ENCODE results near the gene HSPA12A.
A peak's percentile ranks its signal among the peaks of the same experiment; 100 is the strongest.

HSPA12A gene

DNA sequence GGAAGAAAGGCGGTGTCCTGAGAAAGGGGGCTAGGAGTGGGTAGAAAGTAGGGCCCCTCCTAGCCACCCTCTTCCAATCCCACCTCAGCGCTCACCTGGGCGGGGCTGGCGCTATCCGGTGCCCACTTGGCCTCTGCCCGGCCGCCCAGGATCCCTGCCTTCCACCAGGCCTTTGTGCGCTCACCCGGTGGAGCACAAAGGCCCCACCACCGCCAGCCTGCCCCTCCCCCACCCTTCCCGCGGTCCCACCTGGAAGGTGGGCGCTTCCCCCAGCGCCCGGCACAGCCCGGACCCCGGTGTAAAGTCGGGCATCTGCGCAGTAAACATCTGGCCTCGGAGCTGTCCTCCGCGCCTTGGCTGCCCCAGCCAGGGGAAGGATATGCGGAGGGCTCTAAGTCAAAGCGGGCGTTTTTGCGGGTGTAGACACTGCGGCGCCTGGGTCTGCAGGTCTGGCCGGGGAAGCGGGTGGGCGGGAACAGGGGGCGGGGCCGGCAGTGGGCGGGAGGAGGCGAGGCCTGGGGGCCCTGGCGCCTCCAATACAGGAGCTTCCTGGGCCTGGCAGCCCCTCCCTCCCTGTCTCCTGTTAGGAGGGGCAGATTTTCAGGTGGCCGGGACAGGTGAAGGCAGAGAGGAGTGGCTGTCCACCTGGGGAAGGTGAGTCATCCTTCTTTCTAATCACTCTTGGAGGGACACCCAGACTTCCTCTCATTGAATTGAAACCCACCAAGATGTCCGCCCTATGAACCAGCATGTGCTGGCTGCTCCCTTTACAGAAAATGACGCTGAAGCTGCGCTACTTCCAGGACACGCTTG lies 72.3 kb downstream of the HSPA12A start:
- peaks cover 21% of the 10 kb centered on the region for H3K4me1 ChIP-seq (ENCODE audit: control insufficient read depth, low read depth, low read length)
- no peaks in the 10 kb centered on the region for H3K27me3 ChIP-seq (ENCODE audit: control insufficient read depth, insufficient read depth, low read length)
- H3K27ac ChIP-seq (ENCODE audit: low read length) = peak overlapping the region; percentile 61
- peak overlapping the region; percentile 77 for H3K9ac ChIP-seq (ENCODE audit: low read length)
- H3K4me3 ChIP-seq (ENCODE audit: low read length) = peak overlapping the region; percentile 63
- no peaks in the 10 kb centered on the region for H3K9me3 ChIP-seq (ENCODE audit: control insufficient read depth, low read depth, low read length)
- H3K36me3 ChIP-seq (ENCODE audit: control insufficient read depth, low read depth, low read length) = peaks cover 3% of the 10 kb centered on the region

DNA sequence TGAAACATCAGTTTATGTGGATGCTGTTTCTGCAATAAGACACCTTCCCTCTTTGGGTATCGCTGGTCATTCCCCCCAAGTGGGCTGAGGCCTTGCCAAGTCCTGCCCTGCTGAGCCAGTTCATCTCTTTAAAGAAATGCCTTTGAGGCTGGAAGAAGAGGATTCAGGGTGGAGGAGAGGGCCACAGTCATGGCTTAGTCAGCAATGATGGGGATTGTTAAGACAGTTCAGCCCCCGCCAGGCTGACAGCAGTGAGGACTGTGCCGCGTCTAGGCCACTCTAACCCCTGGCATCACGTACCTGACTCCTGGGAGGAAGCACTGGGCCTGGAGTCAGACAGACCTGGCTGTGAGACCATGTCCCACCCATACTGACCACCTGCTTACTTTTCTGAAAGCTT lies 73.3 kb downstream of the HSPA12A start:
- no peaks in the 10 kb centered on the region for H3K27me3 ChIP-seq (ENCODE audit: control insufficient read depth, insufficient read depth, low read length)
- peak overlapping the region; percentile 77 for H3K9ac ChIP-seq (ENCODE audit: low read length)
- peak overlapping the region; percentile 63 for H3K4me3 ChIP-seq (ENCODE audit: low read length)
- H3K9me3 ChIP-seq (ENCODE audit: control insufficient read depth, low read depth, low read length) = no peaks in the 10 kb centered on the region
- peaks cover 3% of the 10 kb centered on the region for H3K36me3 ChIP-seq (ENCODE audit: control insufficient read depth, low read depth, low read length)
- H3K27ac ChIP-seq (ENCODE audit: low read length) = no peak overlapping the region
- peaks cover 21% of the 10 kb centered on the region for H3K4me1 ChIP-seq (ENCODE audit: control insufficient read depth, low read depth, low read length)

DNA sequence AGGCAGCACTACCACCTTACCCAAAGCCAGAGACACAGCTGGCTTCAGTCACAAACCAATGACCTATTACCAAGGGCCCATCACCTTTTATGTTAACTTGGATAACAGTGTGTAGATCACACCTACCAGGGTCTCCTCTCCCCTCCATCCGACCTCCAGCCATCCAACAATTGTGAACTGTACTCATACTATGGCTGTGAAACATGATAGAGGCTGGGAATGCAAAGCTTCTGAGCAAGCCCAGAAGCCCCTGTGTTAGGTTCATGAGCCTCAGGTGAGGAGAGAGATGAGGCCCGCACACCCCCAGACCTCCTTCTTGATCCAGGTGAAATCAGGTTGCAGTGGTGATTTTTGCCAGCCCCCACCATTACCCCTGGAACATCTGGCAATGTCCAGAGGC lies 73.9 kb downstream of the HSPA12A start:
- no peaks in the 10 kb centered on the region for H3K9me3 ChIP-seq (ENCODE audit: control insufficient read depth, low read depth, low read length)
- no peak overlapping the region for H3K4me3 ChIP-seq (ENCODE audit: low read length)
- peaks cover 21% of the 10 kb centered on the region for H3K4me1 ChIP-seq (ENCODE audit: control insufficient read depth, low read depth, low read length)
- H3K27me3 ChIP-seq (ENCODE audit: control insufficient read depth, insufficient read depth, low read length) = no peaks in the 10 kb centered on the region
- H3K27ac ChIP-seq (ENCODE audit: low read length) = no peak overlapping the region
- peaks cover 8% of the 10 kb centered on the region for H3K36me3 ChIP-seq (ENCODE audit: control insufficient read depth, low read depth, low read length)
- no peak overlapping the region for H3K9ac ChIP-seq (ENCODE audit: low read length)

DNA sequence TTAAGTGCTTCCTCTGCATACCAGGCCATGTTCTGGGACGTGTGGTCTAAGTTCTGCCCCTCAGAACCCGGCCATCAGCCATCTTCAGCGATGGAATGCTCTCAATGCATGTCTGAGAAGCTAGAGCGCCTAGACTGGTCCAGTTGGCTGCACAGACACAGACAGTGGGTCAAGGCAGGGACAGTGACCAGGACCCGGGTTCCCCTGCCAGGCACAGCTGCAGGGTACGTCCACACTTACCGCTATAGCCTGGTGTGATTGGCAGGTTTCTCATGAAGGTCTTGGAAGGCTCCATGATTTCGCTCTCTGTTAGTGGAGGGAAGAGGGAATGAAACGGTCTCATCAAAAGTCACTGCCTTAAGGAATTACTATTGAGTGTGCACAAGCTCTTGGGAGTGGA lies 74.3 kb downstream of the HSPA12A start:
- H3K9me3 ChIP-seq (ENCODE audit: control insufficient read depth, low read depth, low read length) = no peaks in the 10 kb centered on the region
- peaks cover 8% of the 10 kb centered on the region for H3K36me3 ChIP-seq (ENCODE audit: control insufficient read depth, low read depth, low read length)
- peaks cover 21% of the 10 kb centered on the region for H3K4me1 ChIP-seq (ENCODE audit: control insufficient read depth, low read depth, low read length)
- no peak overlapping the region for H3K4me3 ChIP-seq (ENCODE audit: low read length)
- no peaks in the 10 kb centered on the region for H3K27me3 ChIP-seq (ENCODE audit: control insufficient read depth, insufficient read depth, low read length)
- no peak overlapping the region for H3K27ac ChIP-seq (ENCODE audit: low read length)
- no peak overlapping the region for H3K9ac ChIP-seq (ENCODE audit: low read length)

GRCh38 chr10:116667484-116667883 lies 74.9 kb downstream of the HSPA12A start:
- no peak overlapping the region for H3K9ac ChIP-seq (ENCODE audit: low read length)
- peaks cover 8% of the 10 kb centered on the region for H3K36me3 ChIP-seq (ENCODE audit: control insufficient read depth, low read depth, low read length)
- H3K27ac ChIP-seq (ENCODE audit: low read length) = no peak overlapping the region
- H3K4me3 ChIP-seq (ENCODE audit: low read length) = no peak overlapping the region
- no peaks in the 10 kb centered on the region for H3K27me3 ChIP-seq (ENCODE audit: control insufficient read depth, insufficient read depth, low read length)
- no peaks in the 10 kb centered on the region for H3K9me3 ChIP-seq (ENCODE audit: control insufficient read depth, low read depth, low read length)
- peaks cover 21% of the 10 kb centered on the region for H3K4me1 ChIP-seq (ENCODE audit: control insufficient read depth, low read depth, low read length)

GRCh38 chr10:116665541-116666125 lies 76.7 kb downstream of the HSPA12A start:
- H3K9ac ChIP-seq (ENCODE audit: low read length) = no peak overlapping the region
- peaks cover 11% of the 10 kb centered on the region for H3K4me1 ChIP-seq (ENCODE audit: control insufficient read depth, low read depth, low read length)
- H3K36me3 ChIP-seq (ENCODE audit: control insufficient read depth, low read depth, low read length) = peaks cover 8% of the 10 kb centered on the region
- H3K27ac ChIP-seq (ENCODE audit: low read length) = no peak overlapping the region
- no peak overlapping the region for H3K4me3 ChIP-seq (ENCODE audit: low read length)
- H3K27me3 ChIP-seq (ENCODE audit: control insufficient read depth, insufficient read depth, low read length) = no peaks in the 10 kb centered on the region
- H3K9me3 ChIP-seq (ENCODE audit: control insufficient read depth, low read depth, low read length) = no peaks in the 10 kb centered on the region

DNA sequence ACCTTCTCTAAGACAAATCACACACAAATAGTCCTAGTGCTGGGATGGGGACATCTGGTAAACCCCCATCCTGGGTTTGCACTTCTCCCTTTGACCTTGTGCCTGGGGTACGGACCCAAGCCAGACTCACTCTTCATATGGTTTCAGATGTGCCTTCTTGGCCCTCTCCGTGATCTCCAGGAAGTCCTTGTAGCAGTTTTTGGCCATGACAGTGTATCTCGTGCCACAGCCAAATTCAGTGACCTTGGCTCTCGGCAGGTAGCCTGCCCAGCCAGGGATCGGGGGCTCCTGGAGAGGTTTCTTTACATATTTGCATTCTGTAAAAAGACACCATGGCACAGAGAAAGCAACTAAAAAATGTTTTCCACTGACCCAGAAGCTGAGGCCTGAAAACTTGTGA lies 77.7 kb downstream of the HSPA12A start:
- no peak overlapping the region for H3K27ac ChIP-seq (ENCODE audit: low read length)
- no peaks in the 10 kb centered on the region for H3K9me3 ChIP-seq (ENCODE audit: control insufficient read depth, low read depth, low read length)
- no peaks in the 10 kb centered on the region for H3K27me3 ChIP-seq (ENCODE audit: control insufficient read depth, insufficient read depth, low read length)
- H3K4me1 ChIP-seq (ENCODE audit: control insufficient read depth, low read depth, low read length) = peaks cover 7% of the 10 kb centered on the region
- H3K9ac ChIP-seq (ENCODE audit: low read length) = no peak overlapping the region
- H3K36me3 ChIP-seq (ENCODE audit: control insufficient read depth, low read depth, low read length) = peaks cover 8% of the 10 kb centered on the region
- no peak overlapping the region for H3K4me3 ChIP-seq (ENCODE audit: low read length)

DNA sequence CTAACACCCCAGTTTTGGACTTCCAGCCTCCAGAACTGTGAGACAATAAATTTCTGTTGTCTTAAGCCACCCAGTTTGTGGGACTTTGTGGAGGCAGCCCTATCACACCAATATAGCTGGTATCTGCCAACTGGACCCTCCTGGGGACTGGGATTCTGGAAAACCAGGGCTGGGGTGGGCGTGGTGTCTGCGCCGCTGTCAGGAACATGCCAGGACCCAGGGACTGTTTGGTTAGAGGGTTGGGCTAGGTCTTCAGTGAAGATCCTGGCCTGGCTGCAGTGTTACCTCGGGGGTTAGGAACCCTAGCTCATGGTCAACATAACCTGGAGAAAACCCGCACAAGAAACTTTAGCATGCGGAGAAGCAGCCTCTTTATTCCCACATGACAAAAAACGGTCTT lies 79.0 kb downstream of the HSPA12A start:
- Histone ChIP-seq H3K27ac (ENCODE audit: low read length) (no peak overlapping the region), H3K9me3 (ENCODE audit: control insufficient read depth, low read depth, low read length) (no peaks in the 10 kb centered on the region), H3K4me3 (ENCODE audit: low read length) (no peak overlapping the region), H3K4me1 (ENCODE audit: control insufficient read depth, low read depth, low read length) (no peaks in the 10 kb centered on the region), H3K36me3 (ENCODE audit: control insufficient read depth, low read depth, low read length) (peaks cover 8% of the 10 kb centered on the region), H3K9ac (ENCODE audit: low read length) (no peak overlapping the region), H3K27me3 (ENCODE audit: control insufficient read depth, insufficient read depth, low read length) (no peaks in the 10 kb centered on the region)

- no peaks in the 10 kb centered on the region for H3K9me3 ChIP-seq (ENCODE audit: control insufficient read depth, low read depth, low read length)
- H3K9ac ChIP-seq (ENCODE audit: low read length) = no peak overlapping the region
- peaks cover 5% of the 10 kb centered on the region for H3K36me3 ChIP-seq (ENCODE audit: control insufficient read depth, low read depth, low read length)
- no peak overlapping the region for H3K4me3 ChIP-seq (ENCODE audit: low read length)
- no peak overlapping the region for H3K27ac ChIP-seq (ENCODE audit: low read length)
- H3K27me3 ChIP-seq (ENCODE audit: control insufficient read depth, insufficient read depth, low read length) = no peaks in the 10 kb centered on the region
- no peaks in the 10 kb centered on the region for H3K4me1 ChIP-seq (ENCODE audit: control insufficient read depth, low read depth, low read length)
Observed at GRCh38 chr10:116660860-116661259, 81.5 kb downstream of the HSPA12A start.

DNA sequence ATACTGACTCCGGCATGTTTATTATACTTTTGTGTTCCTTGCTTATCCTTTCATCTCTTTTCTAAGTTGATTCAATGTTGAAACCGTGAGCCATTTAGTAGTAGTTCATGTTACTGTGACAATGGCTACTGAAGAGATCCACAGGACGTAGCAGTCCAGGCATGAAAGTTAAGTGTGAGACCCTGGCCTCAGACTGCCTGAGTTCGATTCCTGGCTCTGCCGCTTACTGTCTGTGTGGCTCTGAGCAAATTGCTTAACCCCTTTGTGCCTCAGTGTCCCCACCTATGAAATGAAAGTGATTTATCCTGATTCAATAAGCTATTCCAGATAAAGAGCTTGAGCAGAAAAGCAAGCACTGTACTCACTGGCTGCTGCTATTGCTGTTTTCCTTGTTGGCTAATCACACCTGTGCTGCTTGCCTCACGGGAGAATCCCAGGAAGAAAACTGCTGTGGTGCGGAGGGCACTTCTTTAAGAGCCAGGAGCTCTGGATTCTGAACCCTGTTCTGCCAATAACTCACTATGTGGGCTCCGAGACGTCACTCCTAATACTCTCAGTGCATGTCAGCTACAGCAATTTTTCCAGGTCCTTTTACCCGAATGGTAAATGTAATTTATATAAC lies 83.2 kb downstream of the HSPA12A start:
- Histone ChIP-seq H3K4me1 (ENCODE audit: control insufficient read depth, low read depth, low read length) (no peaks in the 10 kb centered on the region), H3K27ac (ENCODE audit: low read length) (no peak overlapping the region), H3K9ac (ENCODE audit: low read length) (no peak overlapping the region), H3K27me3 (ENCODE audit: control insufficient read depth, insufficient read depth, low read length) (no peaks in the 10 kb centered on the region), H3K4me3 (ENCODE audit: low read length) (no peak overlapping the region), H3K9me3 (ENCODE audit: control insufficient read depth, low read depth, low read length) (no peaks in the 10 kb centered on the region), H3K36me3 (ENCODE audit: control insufficient read depth, low read depth, low read length) (peaks cover 5% of the 10 kb centered on the region)

- H3K36me3 ChIP-seq (ENCODE audit: control insufficient read depth, low read depth, low read length) = no peaks in the 10 kb centered on the region
- H3K27ac ChIP-seq (ENCODE audit: low read length) = no peak overlapping the region
- H3K9ac ChIP-seq (ENCODE audit: low read length) = no peak overlapping the region
- H3K4me3 ChIP-seq (ENCODE audit: low read length) = no peak overlapping the region
- no peaks in the 10 kb centered on the region for H3K9me3 ChIP-seq (ENCODE audit: control insufficient read depth, low read depth, low read length)
- no peaks in the 10 kb centered on the region for H3K4me1 ChIP-seq (ENCODE audit: control insufficient read depth, low read depth, low read length)
- no peaks in the 10 kb centered on the region for H3K27me3 ChIP-seq (ENCODE audit: control insufficient read depth, insufficient read depth, low read length)
Observed at GRCh38 chr10:116657863-116658551, 84.4 kb downstream of the HSPA12A start.

All from iPS-18a (cell line).